ENCODE results near the gene SRRM1. TPM values are rescaled to one million over a fixed set of nuclear protein-coding genes. Genes with fewer than 3 reads are reported as not detected.

SRRM1 gene
- total and polyA plus RNA-seq, 10 of the 15 experiments (the other 5 are each of a cell fraction or from before 2014, with no cell fraction given) = 36.8 to 285 (median 126) TPM

GRCh38 chr1:24702511-24703293, 59.6 kb downstream of the SRRM1 start (continued):
- TF ChIP-seq PBX3 (IDR thresholded peaks at IDR 0.05; ENCODE audit: insufficient replicate concordance, low read depth, low read length) (no peak), E4F1 (IDR thresholded peaks at IDR 0.05; ENCODE audit: borderline replicate concordance, partially characterized antibody) (no peak), HDAC2 (IDR thresholded peaks at IDR 0.05) (no peak)

GRCh38 chr1:24704411-24705259, 61.5 kb downstream of the SRRM1 start:
- H3K27me3 ChIP-seq (replicated peaks in 1 of 2; ENCODE audit: control insufficient read depth in 2 of 2, insufficient read depth in 2 of 2, low read length in 1 of 2) = no peaks in the 10 kb centered on the region
- peak overlapping the region; percentile 0; the same call in 1 of the 2 replicates for H2AFZ ChIP-seq (ENCODE audit: control insufficient read depth, low read depth, low read length)
- intact Hi-C loops (cut with micrococcal nuclease; ENCODE audit: unreplicated experiment) (loop anchor here (1.0 kb wide), 1 partner anchor 41 kb away; the partner anchor contains the start of gene CLIC4), in situ Hi-C loops (cut with MboI) (no loop called here)
- no peaks in the 10 kb centered on the region for H3K79me2 ChIP-seq (ENCODE audit: control insufficient read depth, insufficient read depth, low read length)
- ChIA-PET SMC1A (ENCODE audit: uncharacterized antibody, unreplicated experiment) (interaction anchor here (1.1 to 4.5 kb wide), 5 partner anchors 9 to 126 kb away, joined by 4 to 26 read pairs (median 5); partner anchors contain the start of gene CLIC4), RAD21 (ENCODE audit: unreplicated experiment) (interaction anchor here (1.0 to 2.4 kb wide), 6 partner anchors 9 to 126 kb away, joined by 3 to 12 read pairs (median 8); partner anchors contain the start of gene CLIC4), POLR2A (interaction anchor here (0.6 to 1.4 kb wide), 6 partner anchors 11 to 132 kb away, joined by 3 to 6 read pairs (median 4); no protein-coding TSS in a partner anchor), CTCF (interaction anchor here (0.6 to 2.5 kb wide), 5 partner anchors 16 to 126 kb away, joined by 3 to 10 read pairs (median 5); partner anchors contain the start of gene CLIC4)
- H4K20me1 ChIP-seq (ENCODE audit: control insufficient read depth, insufficient read depth) = no peaks in the 10 kb centered on the region
- FAIRE-seq (no peak), DNase-seq (ENCODE audit: low read depth, low spot score) (no peak), ATAC-seq (peak; percentile 51)
- WGBS (ENCODE audit: insufficient coverage, insufficient replicate concordance, low lambda C conversion rate, missing lambda C conversion rate) = 50% methylated on average over 13 of the region's 16 CpGs
- H3K4me2 ChIP-seq (ENCODE audit: control insufficient read depth, insufficient read depth) = no peak overlapping the region
- TF ChIP-seq MLLT1 (IDR thresholded peaks at IDR 0.05) = peak; percentile 28; the same call in 1 of the 2 replicates
- no peak for TF ChIP-seq ZNF384 (IDR thresholded peaks at IDR 0.05; ENCODE audit: borderline replicate concordance, low read depth, low read length)
- TF ChIP-seq MTA2 (IDR thresholded peaks at IDR 0.05; ENCODE audit: low read depth) = 0 out of 2 replicates have a peak, but pooled peaks have one; percentile 13
- peak; percentile 61 for TF ChIP-seq ATF7 (IDR thresholded peaks at IDR 0.05; ENCODE audit: low read depth)
- TF ChIP-seq HDAC6 (IDR thresholded peaks at IDR 0.05; ENCODE audit: unreplicated experiment) = no peak
- 0 out of 2 replicates have a peak, but pooled peaks have one; percentile 17 for TF ChIP-seq EED (IDR thresholded peaks at IDR 0.05; ENCODE audit: low read depth)
- no peak overlapping the region for H3K27ac ChIP-seq (ENCODE audit: control insufficient read depth, insufficient read depth)
- no peaks in the 10 kb centered on the region for H3K9me3 ChIP-seq (replicated peaks; ENCODE audit: control insufficient read depth, insufficient read depth, low read length)
- H3K36me3 ChIP-seq (ENCODE audit: control insufficient read depth in 2 of 2, insufficient read depth in 2 of 2, low read length in 1 of 2) = no peaks in the 10 kb centered on the region
- no TSS peak for BruUV-seq (replicated peaks)
- H3K4me1 ChIP-seq (ENCODE audit: control insufficient read depth, insufficient read depth, low read length) = peaks cover 3% of the 10 kb centered on the region; the same call in 1 of the 2 replicates
- H3K4me3 ChIP-seq = no peak overlapping the region; the same call in 1 of the 2 replicates
- H3K9ac ChIP-seq (ENCODE audit: control insufficient read depth, insufficient read depth, low read length) = no peak overlapping the region
